KMS-11 (cell line): Measurements from ENCODE around the gene C17orf100.
"Not testable (repeated sequence)": the region's sequence is repeated elsewhere in the genome, so short reads cannot be mapped to it uniquely, and the experiment has no call there.

Experiments
- H2AFZ ChIP-seq: fragments of 200-600 bp; sonication (generic); 2 replicates; pipeline ENCODE4 v1.6.1; 2016; ENCODE audit warnings: antibody characterized with exemption, mixed run types, low read depth
- H3K27ac ChIP-seq: fragments of 200-600 bp; sonication (generic); 2 replicates; pipeline ENCODE4 v1.6.1; 2016; ENCODE audit warnings: mild to moderate bottlenecking, mixed run types
- H3K27me3 ChIP-seq: fragments of 200-600 bp; sonication (generic); 2 replicates; pipeline ENCODE4 v1.6.1; 2017; ENCODE audit warnings: mild to moderate bottlenecking, low read depth, mixed run types, moderate library complexity; ENCODE audit not compliant: insufficient read depth
- H3K36me3 ChIP-seq: fragments of 200-600 bp; sonication (generic); 2 replicates; pipeline ENCODE4 v1.6.1; 2017; ENCODE audit warnings: mild to moderate bottlenecking, mixed run types; ENCODE audit not compliant: insufficient read depth
- H3K4me1 ChIP-seq: fragments of 200-600 bp; sonication (generic); 2 replicates; pipeline ENCODE4 v1.6.1; 2016; ENCODE audit warnings: mild to moderate bottlenecking, low read depth, mixed run types; ENCODE audit not compliant: poor library complexity, severe bottlenecking
- H3K4me2 ChIP-seq: fragments of 200-600 bp; sonication (generic); 2 replicates; pipeline ENCODE4 v1.7.0; 2016; ENCODE audit warnings: mild to moderate bottlenecking, mixed run types
- H3K4me3 ChIP-seq: fragments of 200-600 bp; sonication (generic); IDR thresholded peaks from 2 replicates; pipeline ENCODE4 v1.6.1; 2017; ENCODE audit warnings: low read depth, low read length, mixed read lengths; ENCODE audit not compliant: insufficient read depth
- H3K79me2 ChIP-seq: fragments of 200-600 bp; sonication (generic); 2 replicates; pipeline ENCODE4 v1.6.1; 2016; ENCODE audit warnings: low read depth, mixed run types; ENCODE audit not compliant: insufficient read depth
- H3K9ac ChIP-seq: fragments of 200-600 bp; sonication (generic); 2 replicates; pipeline ENCODE4 v1.6.1; 2016; ENCODE audit warnings: mild to moderate bottlenecking, mixed run types
- H4K20me1 ChIP-seq: fragments of 200-600 bp; sonication (generic); 2 replicates; pipeline ENCODE4 v1.6.1; 2016; ENCODE audit warnings: mild to moderate bottlenecking, mixed run types; ENCODE audit not compliant: insufficient read depth
- CTCF ChIP-seq: fragments of 200-600 bp; sonication (generic); conservative IDR thresholded peaks from 2 replicates; pipeline ENCODE4 v1.6.1; 2017; ENCODE audit warnings: low read depth, mild to moderate bottlenecking, antibody characterized with exemption, low read length, moderate library complexity, mixed read lengths

C17orf100 gene

DNA sequence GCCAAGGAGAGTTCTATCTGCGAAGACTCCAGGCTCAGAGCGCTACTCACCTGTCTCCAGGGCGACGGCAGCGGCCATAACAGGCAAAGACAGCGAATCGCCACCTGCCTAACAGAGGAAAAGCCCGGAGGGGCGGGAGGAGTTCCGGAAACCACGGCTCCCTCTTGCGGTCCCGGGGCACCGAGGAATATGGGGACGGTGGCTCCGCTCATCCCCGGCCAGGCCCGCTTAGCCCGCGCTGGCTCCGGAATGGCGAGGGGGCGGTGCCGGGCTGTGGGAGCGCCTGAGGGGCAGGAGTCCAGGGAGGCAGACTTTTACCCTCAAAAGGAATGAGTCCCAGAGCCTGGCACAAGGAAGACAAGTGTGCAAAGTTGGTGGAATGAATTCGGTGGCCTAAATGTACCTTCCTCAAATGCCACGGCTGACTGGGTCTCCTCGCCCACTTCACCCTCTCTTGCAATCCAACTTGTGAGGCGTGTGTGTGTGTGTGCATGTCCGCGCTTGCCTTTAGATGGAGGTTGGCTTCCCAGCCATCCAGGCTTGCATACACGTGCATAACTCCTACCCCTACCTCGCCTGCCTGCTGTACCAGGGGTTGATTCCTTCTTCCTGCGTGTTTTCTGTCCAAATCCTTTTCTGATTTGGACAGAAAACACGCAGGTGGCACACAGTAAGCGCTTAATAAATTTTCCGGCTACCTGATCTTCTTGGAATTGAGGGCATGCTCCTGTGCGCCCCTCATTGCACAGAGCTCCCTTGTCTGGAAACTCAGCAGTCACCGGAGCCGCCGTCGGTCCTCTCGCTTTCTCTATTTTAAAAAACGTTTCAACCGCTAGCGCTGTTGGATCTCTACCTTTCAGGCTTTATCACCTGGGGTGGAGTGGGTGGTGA, 3.5 kb downstream of the C17orf100 start:
- H2AFZ ChIP-seq, result no peak overlapping the region
- no peak overlapping the region for H3K27ac ChIP-seq
- no peaks in the 10 kb centered on the region for H3K27me3 ChIP-seq
- no peaks in the 10 kb centered on the region for H3K79me2 ChIP-seq
- no peaks in the 10 kb centered on the region for H3K4me1 ChIP-seq
- no peak overlapping the region for H3K9ac ChIP-seq
- H3K36me3 ChIP-seq, result no peaks in the 10 kb centered on the region
- no peak overlapping the region for H3K4me2 ChIP-seq
- H3K4me3 ChIP-seq, result no peak overlapping the region
- H4K20me1 ChIP-seq, result no peaks in the 10 kb centered on the region
- no peak for TF ChIP-seq CTCF

DNA sequence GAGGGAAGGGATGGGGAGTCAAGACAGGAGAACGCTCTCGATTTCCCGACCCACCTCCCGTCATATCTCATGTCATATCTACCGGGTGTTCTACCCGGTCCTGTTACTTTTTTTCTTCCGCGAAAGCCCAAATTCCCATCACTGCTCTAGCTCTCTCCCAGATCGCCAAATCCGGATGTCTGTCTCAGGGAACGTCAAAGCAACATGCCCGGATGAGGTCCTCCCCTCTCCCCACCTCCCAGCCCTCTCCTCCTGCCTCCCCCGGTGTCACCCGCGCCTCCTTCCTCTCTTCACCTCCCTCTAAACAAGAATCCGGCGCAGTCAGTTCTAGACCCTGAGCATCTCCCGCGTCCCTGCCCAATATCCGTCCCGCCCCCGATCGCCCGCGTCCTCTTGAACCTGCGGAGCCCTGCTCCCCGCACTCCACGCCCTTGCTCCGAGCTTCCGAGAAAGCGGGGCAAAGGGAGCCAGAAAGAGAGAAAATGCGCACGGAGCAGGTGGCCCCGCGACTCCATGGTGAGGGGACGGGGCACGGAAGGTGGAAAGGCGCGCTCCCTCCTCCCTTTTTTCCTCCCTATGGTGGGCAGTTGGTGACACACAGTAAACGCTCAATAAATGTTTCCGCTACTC, 4.3 kb downstream of the C17orf100 start:
- H2AFZ ChIP-seq, H3K4me1 ChIP-seq, H3K36me3 ChIP-seq, H3K4me2 ChIP-seq, H3K79me2 ChIP-seq, H3K4me3 ChIP-seq, H3K27ac ChIP-seq, H3K9ac ChIP-seq, H4K20me1 ChIP-seq, H3K27me3 ChIP-seq: not testable (repeated sequence)

DNA sequence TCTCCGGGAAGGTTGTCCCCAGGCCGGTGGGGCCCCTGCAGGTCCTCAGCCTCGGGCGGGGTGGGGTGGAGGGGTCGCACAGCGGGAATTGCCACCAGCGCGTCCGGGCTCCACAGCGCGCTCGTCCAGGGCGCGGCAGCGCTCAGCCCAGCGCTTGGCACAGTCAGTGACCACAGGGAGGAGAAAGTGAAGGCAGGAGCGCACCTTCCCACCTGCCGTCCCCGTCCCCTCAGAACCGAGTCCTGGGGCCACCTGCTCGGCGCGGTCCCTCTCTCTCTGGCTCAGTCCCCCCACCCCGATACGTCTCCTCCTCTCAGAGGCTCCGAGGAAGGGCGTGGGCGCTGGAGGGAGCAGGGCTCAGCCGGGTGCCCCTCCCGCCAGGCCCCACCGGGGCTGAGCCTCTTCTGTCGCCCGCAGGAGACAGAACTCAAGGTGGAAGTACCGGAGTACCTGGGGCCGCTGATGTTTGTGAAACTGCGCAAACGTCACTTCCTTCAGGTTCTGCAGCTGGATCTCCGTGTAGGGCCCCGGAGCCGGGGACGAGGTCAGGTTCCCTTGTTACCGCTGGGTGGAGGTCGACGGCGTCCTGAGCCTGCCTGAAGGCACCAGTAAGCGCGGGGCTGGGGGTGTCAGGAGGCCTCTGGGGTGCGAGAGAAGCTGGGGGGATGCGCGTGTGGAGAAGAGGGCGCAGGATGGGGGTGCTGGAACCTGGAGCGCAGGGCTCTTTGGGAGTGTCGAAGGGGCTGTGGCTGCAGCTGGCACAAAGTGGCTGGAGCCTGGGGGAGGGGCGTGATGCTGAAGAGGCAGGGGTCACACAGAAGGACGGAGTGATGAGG, 5.5 kb downstream of the C17orf100 start:
- H3K27me3 ChIP-seq, H3K4me2 ChIP-seq, H3K36me3 ChIP-seq, H3K79me2 ChIP-seq, H3K4me1 ChIP-seq, H3K9ac ChIP-seq, H4K20me1 ChIP-seq, H3K4me3 ChIP-seq, H3K27ac ChIP-seq, H2AFZ ChIP-seq: not testable (repeated sequence)

- Histone ChIP-seq H3K4me3 (no peak overlapping the region), H3K27me3 (no peaks in the 10 kb centered on the region), H2AFZ (no peak overlapping the region), H4K20me1 (no peaks in the 10 kb centered on the region), H3K36me3 (no peaks in the 10 kb centered on the region), H3K4me1 (no peaks in the 10 kb centered on the region), H3K4me2 (no peak overlapping the region), H3K27ac (no peak overlapping the region), H3K79me2 (no peaks in the 10 kb centered on the region), H3K9ac (no peak overlapping the region)
- TF ChIP-seq CTCF, result no peak
Observed at GRCh38 chr17:6657633-6658287, 6.2 kb downstream of the C17orf100 start.

- H3K36me3 ChIP-seq, H3K4me1 ChIP-seq, H3K9ac ChIP-seq, H2AFZ ChIP-seq, H3K4me2 ChIP-seq, H3K27me3 ChIP-seq, H3K79me2 ChIP-seq, H4K20me1 ChIP-seq, H3K4me3 ChIP-seq, H3K27ac ChIP-seq: not testable (repeated sequence)
Observed at GRCh38 chr17:6658411-6658810, 6.8 kb downstream of the C17orf100 start.
